Activated T-cell treated with anti-CD3 and anti-CD28 coated beads for 4 hours (primary cell): Measurements from ENCODE around the gene ATP11B.

Source experiments
- DNase-seq: peaks from one replicate; pipeline ENCODE4 v3.0.0-alpha.2; 2020

ATP11B gene

DNA sequence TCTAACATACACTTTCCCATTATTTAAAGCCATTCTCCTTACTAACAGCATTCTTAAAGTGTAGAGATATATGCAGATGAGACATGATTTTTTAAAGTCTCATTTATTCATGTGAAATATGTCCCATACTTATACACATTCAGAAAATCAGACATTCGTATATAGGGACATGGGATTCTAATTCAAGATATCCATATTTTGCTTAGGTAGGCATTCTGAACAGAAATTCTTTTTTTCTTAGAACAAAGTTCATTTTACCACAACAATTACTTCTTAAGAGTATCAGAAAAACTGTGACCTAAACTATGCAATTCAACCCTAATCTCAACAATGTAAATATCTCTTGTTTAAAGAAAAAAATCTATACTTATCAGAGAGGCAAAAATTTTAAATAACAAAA, 170.9 kb downstream of the ATP11B start:
- DNase-seq, result no peak

DNA sequence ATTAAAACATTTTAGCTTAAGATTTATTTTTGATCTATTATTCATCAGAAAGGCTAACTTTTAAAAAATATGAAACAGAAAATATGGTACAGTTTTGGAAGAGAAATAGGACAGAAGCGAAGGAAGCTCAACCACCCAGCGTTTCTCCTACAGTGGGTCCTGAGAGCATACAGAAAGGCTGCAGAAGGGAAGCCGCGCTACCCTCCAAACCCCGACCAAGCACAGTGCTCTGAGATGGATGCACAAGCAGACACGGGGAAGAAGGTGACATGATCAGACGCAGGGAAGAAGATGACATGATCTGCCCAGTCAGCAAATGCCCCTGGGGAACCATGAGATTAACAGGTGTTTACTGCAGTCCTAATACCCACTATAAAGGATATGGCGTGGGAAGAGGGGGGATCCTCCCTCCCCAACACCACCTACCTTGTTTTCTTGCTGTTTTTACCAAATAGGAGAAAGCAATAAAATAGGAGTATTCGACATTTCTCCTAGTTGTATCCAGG, 172.6 kb downstream of the ATP11B start:
- no peak for DNase-seq

GRCh38 chr3:182967218-182968204, 174.2 kb downstream of the ATP11B start:
- no peak for DNase-seq

DNA sequence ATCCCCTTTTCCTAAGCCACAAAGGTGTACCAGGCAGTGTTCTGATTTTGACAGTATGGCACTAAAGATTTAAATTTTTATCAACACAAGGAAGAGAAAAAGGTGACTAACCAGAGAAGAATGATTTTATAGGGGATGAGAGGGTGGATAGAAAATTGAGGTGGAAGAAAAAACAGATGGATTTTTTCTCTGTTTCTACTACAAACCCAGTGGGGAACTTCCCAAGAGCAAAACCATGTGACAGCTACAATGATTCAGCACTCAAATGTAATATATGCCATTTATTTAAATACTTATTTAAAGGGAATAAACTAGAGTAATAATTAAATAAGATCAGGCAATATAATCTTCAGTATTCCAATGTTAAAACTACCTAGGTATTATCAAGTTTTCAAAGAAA, 176.0 kb downstream of the ATP11B start:
- DNase-seq, result no peak

- DNase-seq, result no peak
Measured at GRCh38 chr3:182969853-182970252, 176.5 kb downstream of the ATP11B start.

DNA sequence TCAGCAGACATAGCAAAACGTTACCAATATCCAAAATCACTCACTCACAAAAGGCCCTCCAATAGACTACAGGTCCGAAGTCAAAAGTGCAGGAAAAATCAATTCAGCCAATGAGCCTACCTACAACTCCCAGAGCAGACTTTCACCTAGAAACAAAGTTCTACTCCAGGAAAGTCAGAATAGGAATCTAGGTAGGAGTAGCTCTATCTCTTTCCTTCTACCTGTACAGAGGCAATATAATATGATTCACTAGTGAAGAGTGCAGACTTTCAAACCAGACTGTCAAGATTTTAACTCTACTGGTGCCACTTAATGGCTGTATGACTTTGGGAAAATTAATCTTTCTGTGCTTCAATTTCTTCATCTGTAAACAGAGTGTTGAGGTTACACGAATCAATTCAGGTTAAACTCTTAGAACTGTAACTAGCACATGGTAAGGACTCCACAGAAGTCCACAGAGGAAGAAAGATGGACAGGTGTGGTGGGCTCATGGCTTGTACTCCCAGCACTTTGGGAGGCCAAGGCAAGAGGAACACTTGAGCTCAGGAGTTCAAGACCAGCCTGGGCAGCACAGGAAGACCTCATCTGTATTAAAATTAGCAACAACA, 177.6 kb downstream of the ATP11B start:
- DNase-seq, result no peak
